K562 (cell line): Measurements from ENCODE around the gene KCNJ4. TPM values are rescaled to one million over a fixed set of nuclear protein-coding genes. Genes with fewer than 3 reads are reported as not detected.

Experiments
- ATAC-seq: fragments of 200-7000 bp; cut with Tn5 transposase; 3 replicates; pipeline ENCODE4 v1.9.1; 2020; ENCODE audit warnings: moderate library complexity
- BruUV-seq: library from RNA; stranded (reverse); fragments of 400-500 nt; replicated peaks from 2 replicates; lab custom pipeline; 2021; lab: Mats Ljungman, UMichigan
- CTCF ChIA-PET: fragments of 300-600 bp; formaldehyde crosslinking; extraction: SDS; loops from one replicate; lab custom pipeline; 2021; ENCODE audit warnings: low intra/inter-chr PET ratio; lab: Yijun Ruan, JAX
- POLR2A ChIA-PET: fragments of 300-600, 350-650 bp; sonication (Branson Sonifier 250); formaldehyde crosslinking; extraction: SDS; loops from one replicate; lab custom pipeline; 2021; ENCODE audit warnings: antibody characterized with exemption, inconsistent platforms; lab: Yijun Ruan, JAX
- DNase-seq, 4 experiments: peaks; one replicate each; pipeline versions ENCODE4 v3.0.0 to v3.0.0-alpha.2; 2011 to 2018; ENCODE audit warnings: low spot score in 3 of 4, mixed read lengths in 3 of 4; ENCODE audit errors: extremely low read depth in 1 of 4
- FAIRE-seq: peaks from 2 replicates; lab custom pipeline; 2011; peaks lifted over from hg19 to GRCh38; lab: Jason Lieb, UNC
- H2AFZ ChIP-seq: 2 replicates; pipeline ENCODE4 v1.6.0; 2011; ENCODE audit warnings: low read depth, low read length, control low read depth, inconsistent platforms
- H3K27ac ChIP-seq: fragments of 200-600 bp; 3 replicates; pipeline ENCODE4 v1.8.0; 2011; ENCODE audit warnings: low read depth, mild to moderate bottlenecking, control low read depth, inconsistent platforms, low read length, moderate library complexity, mixed read lengths; ENCODE audit errors: extremely low read depth
- H3K27me3 ChIP-seq, 2 experiments: fragments of 300-600 bp in 1 of 2; 2 replicates in 1 of 2; 3 replicates in 1 of 2; pipeline versions ENCODE4 v1.6.0 to v1.8.0; 2011; ENCODE audit warnings: inconsistent platforms in 2 of 2, low read length in 2 of 2, mild to moderate bottlenecking in 1 of 2, mixed read lengths in 1 of 2, moderate library complexity in 1 of 2; ENCODE audit not compliant: control insufficient read depth in 2 of 2, insufficient read depth in 2 of 2
- H3K36me3 ChIP-seq: fragments of 300-600 bp; 3 replicates; pipeline ENCODE4 v1.8.0; 2011; ENCODE audit warnings: mild to moderate bottlenecking, low read length, inconsistent platforms; ENCODE audit not compliant: control insufficient read depth, insufficient read depth
- H3K4me1 ChIP-seq, 2 experiments: fragments of 200-600 bp in 1 of 2; replicated peaks in 1 of 2; 2 replicates in 1 of 2; 3 replicates in 1 of 2; pipeline versions ENCODE4 v1.5.1 to v1.8.0; 2011; ENCODE audit warnings: inconsistent platforms in 2 of 2, low read length in 2 of 2, mild to moderate bottlenecking in 1 of 2, mixed read lengths in 1 of 2, moderate library complexity in 1 of 2; ENCODE audit not compliant: control insufficient read depth in 2 of 2, insufficient read depth in 2 of 2
- H3K4me2 ChIP-seq: 2 replicates; pipeline ENCODE4 v1.6.1; 2011; ENCODE audit warnings: low read length, control low read depth, inconsistent platforms, mixed read lengths; ENCODE audit not compliant: insufficient read depth
- H3K4me3 ChIP-seq: fragments of 200-600 bp; sonication (generic), shearing (Covaris generic); 2 replicates; pipeline ENCODE4 v1.5.1; 2016; ENCODE audit warnings: control low read depth, inconsistent platforms
- H3K79me2 ChIP-seq: fragments of 200-600 bp; 3 replicates; pipeline ENCODE4 v1.8.0; 2011; ENCODE audit warnings: low read length, inconsistent platforms; ENCODE audit not compliant: control insufficient read depth, insufficient read depth
- H3K9ac ChIP-seq, 2 experiments: 2 replicates each; pipeline versions ENCODE4 v1.6.0 to v1.6.1; 2011; ENCODE audit warnings: low read depth in 2 of 2, low read length in 2 of 2, control low read depth in 1 of 2, inconsistent platforms in 1 of 2, mild to moderate bottlenecking in 1 of 2, mixed read lengths in 1 of 2; ENCODE audit not compliant: insufficient read depth in 1 of 2
- H3K9me1 ChIP-seq: one replicate; pipeline ENCODE4 v1.6.0; 2011; ENCODE audit warnings: inconsistent platforms, mild to moderate bottlenecking, low read length, moderate library complexity; ENCODE audit not compliant: control insufficient read depth, insufficient read depth
- H3K9me3 ChIP-seq: replicated peaks from 2 replicates; pipeline ENCODE4 v1.5.1; 2011; ENCODE audit warnings: low read depth, low read length, inconsistent platforms; ENCODE audit not compliant: control insufficient read depth, insufficient read depth
- H4K20me1 ChIP-seq: replicated peaks from 2 replicates; pipeline ENCODE4 v1.6.1; 2011; ENCODE audit warnings: low read length, inconsistent platforms, mixed read lengths; ENCODE audit not compliant: control insufficient read depth, insufficient read depth
- BRCA1 ChIP-seq, 2 experiments: fragments of 450-650 bp in 1 of 2; sonication (generic) in 1 of 2; formaldehyde crosslinking in 1 of 2; IDR thresholded peaks; 2 replicates each; pipeline versions ENCODE4 v1.5.0 to v1.6.1; 2017 to 2020; ENCODE audit warnings: mild to moderate bottlenecking in 1 of 2, missing genetic modification reagents in 1 of 2
- ELF4 ChIP-seq: fragments of 450-650 bp; formaldehyde crosslinking; IDR thresholded peaks from 2 replicates; pipeline ENCODE4 v1.4.0; 2022; ENCODE audit warnings: missing genetic modification characterization
- EP400 ChIP-seq: fragments of 450-650 bp; IDR thresholded peaks from 2 replicates; pipeline ENCODE4 v1.6.1; 2017; ENCODE audit warnings: antibody characterized with exemption, mild to moderate bottlenecking, moderate library complexity
- NCOA1 ChIP-seq: fragments of 450-650 bp; IDR thresholded peaks from 2 replicates; pipeline ENCODE4 v1.6.1; 2016; ENCODE audit warnings: low read depth
- NONO ChIP-seq, 2 experiments: fragments of 200-400 bp in 1 of 2; fragments of 450-650 bp in 1 of 2; formaldehyde crosslinking in 1 of 2; IDR thresholded peaks; 2 replicates each; pipeline ENCODE4 v1.6.1; 2017; ENCODE audit warnings: low read depth in 2 of 2, mild to moderate bottlenecking in 2 of 2, moderate library complexity in 2 of 2, low read length in 1 of 2
- RREB1 ChIP-seq: fragments of 250-450 bp; sonication (Bioruptor Pico); IDR thresholded peaks from 2 replicates; pipeline ENCODE4 v1.4.0; 2020
- SAFB2 ChIP-seq: fragments of 200-400 bp; formaldehyde crosslinking; IDR thresholded peaks from 2 replicates; pipeline ENCODE4 v1.6.1; 2018; ENCODE audit warnings: borderline replicate concordance, low read length, low read depth, moderate library complexity; ENCODE audit not compliant: severe bottlenecking
- ZFX ChIP-seq: sonication (generic); formaldehyde crosslinking; IDR thresholded peaks from 2 replicates; pipeline ENCODE4 v1.8.0; 2022; ENCODE audit warnings: mild to moderate bottlenecking, missing genetic modification reagents, moderate library complexity
- ZNF41 ChIP-seq: fragments of 250-450 bp; sonication (Bioruptor Pico); conservative IDR thresholded peaks from 2 replicates; pipeline ENCODE4 v1.4.0; 2020; ENCODE audit warnings: mild to moderate bottlenecking
- ZNF717 ChIP-seq: fragments of 250-450 bp; sonication (Bioruptor Pico); IDR thresholded peaks from 2 replicates; pipeline ENCODE4 v1.5.0; 2021
- ZNF75A ChIP-seq: fragments of 450-650 bp; formaldehyde crosslinking; IDR thresholded peaks from 2 replicates; pipeline ENCODE4 v1.4.0; 2020; ENCODE audit warnings: mild to moderate bottlenecking
- WGBS: fragments of 100-300 bp; shearing (Covaris generic); methylation state at CpG from one replicate; pipeline ENCODE4 v1.1.6; 2016; ENCODE audit warnings: low coverage, mixed read lengths; ENCODE audit not compliant: insufficient coverage; ENCODE audit errors: missing lambda C conversion rate; 5-methylcytosine and 5-hydroxymethylcytosine counted together
- in situ Hi-C: fragments of 300-500 bp; cut with MboI; formaldehyde crosslinking; loops from 4 replicates; pipeline ENCODE4 v1.15.0; 2018; ENCODE audit warnings: inconsistent platforms, mixed read lengths
- intact Hi-C: fragments of 100-400 bp; cut with micrococcal nuclease; formaldehyde crosslinking; loops from 2 replicates; pipeline ENCODE4 v1.14.2; 2022
- polyA plus RNA-seq, 8 experiments: library from polyadenylated mRNA; depleted of rRNA in 4 of 8; stranded (reverse) in 5 of 8; unstranded in 3 of 8; fragments of >200 nt; fragmentation: Nextera tagmentation in 2 of 8; fragmentation: Illumina TruSeq in 1 of 8; extraction: Ambion mirVana in 2 of 8; extraction: Trizol in 1 of 8; gene quantifications; 2 replicates each; pipeline versions ENCODE4 v1.2.1 to v1.2.3, GENCODE V29; 2011 to 2014; ENCODE audit warnings: inconsistent platforms in 1 of 8, missing spikeins in 1 of 8
- total RNA-seq, 7 experiments: library from RNA; depleted of rRNA in 6 of 7; stranded (reverse); fragments of >200 nt in 6 of 7; fragmentation: Illumina TruSeq in 2 of 7; extraction: Trizol in 2 of 7; gene quantifications; 2 replicates each; pipeline versions ENCODE4 v1.2.1 to v1.2.3, GENCODE V29; 2011 to 2021; ENCODE audit warnings: low replicate concordance in 1 of 7

KCNJ4 gene
- total and polyA plus RNA-seq, 9 of the 15 experiments (the other 6 are each of a cell fraction or from before 2014, with no cell fraction given), result 0.07 to 0.55 (median 0.09) TPM; not detected in 4

- Histone ChIP-seq H4K20me1 (no peaks in the 10 kb centered on the region), H3K36me3 (peaks cover 95% of the 10 kb centered on the region), H2AFZ (no peak overlapping the region), H3K27me3 (no peaks in the 10 kb centered on the region), H3K9ac (no peak overlapping the region), H3K27ac (no peak overlapping the region), H3K4me2 (no peak overlapping the region), H3K79me2 (peaks cover 34% of the 10 kb centered on the region), H3K4me1 (no peaks in the 10 kb centered on the region), H3K9me1 (no peaks in the 10 kb centered on the region), H3K4me3 (no peak overlapping the region), H3K9me3 (no peaks in the 10 kb centered on the region)
- POLR2A ChIA-PET, result interaction anchor here (0.9 kb wide), 1 partner anchor 17 kb away, joined by 4 read pairs; no protein-coding TSS in a partner anchor
- FAIRE-seq (no peak), ATAC-seq (no peak), DNase-seq (no peak)
- no TSS peak for BruUV-seq
- no peak for TF ChIP-seq ZNF717
- CTCF ChIA-PET, result interaction anchor here (0.5 kb wide), 1 partner anchor 1036 kb away, joined by 3 read pairs; no protein-coding TSS in a partner anchor
- 92% methylated on average over 10 of the region's 12 CpGs for WGBS
- in situ Hi-C loops, result loop anchor here (5.0 kb wide), 1 partner anchor 72 kb away; no protein-coding TSS in a partner anchor
- intact Hi-C loops, result no loop called here
Measured at GRCh38 chr22:38494939-38495338, 39.9 kb upstream of the KCNJ4 start.

GRCh38 chr22:38494498-38494897 is 39.5 kb upstream of the KCNJ4 start:
- no peak overlapping the region for H2AFZ ChIP-seq
- DNase-seq (no peak), ATAC-seq (no peak), FAIRE-seq (no peak)
- BruUV-seq, result no TSS peak
- intact Hi-C loops, result no loop called here
- H3K9me3 ChIP-seq, result no peaks in the 10 kb centered on the region
- no peak overlapping the region for H3K4me3 ChIP-seq
- H3K9ac ChIP-seq, result no peak overlapping the region
- H3K27me3 ChIP-seq, result no peaks in the 10 kb centered on the region
- ChIA-PET CTCF (interaction anchor here (0.5 kb wide), 1 partner anchor 1036 kb away, joined by 3 read pairs; no protein-coding TSS in a partner anchor), POLR2A (no interaction called here)
- no peak overlapping the region for H3K4me2 ChIP-seq
- H4K20me1 ChIP-seq, result no peaks in the 10 kb centered on the region
- H3K9me1 ChIP-seq, result no peaks in the 10 kb centered on the region
- in situ Hi-C loops, result no loop called here
- H3K79me2 ChIP-seq, result peaks cover 31% of the 10 kb centered on the region
- H3K4me1 ChIP-seq, result no peaks in the 10 kb centered on the region
- peaks cover 96% of the 10 kb centered on the region for H3K36me3 ChIP-seq
- no peak overlapping the region for H3K27ac ChIP-seq
- 78% methylated on average over 2 of the region's 2 CpGs for WGBS
- no peak for TF ChIP-seq ZNF75A
- TF ChIP-seq ZFX (CRISPR knock-in tag), result no peak
- TF ChIP-seq RREB1 (CRISPR knock-in tag), result no peak
- TF ChIP-seq EP400, result no peak
- no peak for TF ChIP-seq ZNF41
- TF ChIP-seq NONO (IDR thresholded peaks at IDR 0.05; ENCODE audit: low read depth in 2 of 2, low read length in 1 of 2), result no peak
- TF ChIP-seq ELF4 (CRISPR knock-in tag), result no peak
- TF ChIP-seq NCOA1, result no peak
- no peak for TF ChIP-seq BRCA1 (IDR thresholded peaks at IDR 0.05)
- no peak for TF ChIP-seq BRCA1 (CRISPR knock-in tag; IDR thresholded peaks at IDR 0.05)
- TF ChIP-seq SAFB2, result no peak
